HepG2 (cell line): ENCODE data around the gene ATP5F1E. TPM values are rescaled to one million over a fixed set of nuclear protein-coding genes. Genes with fewer than 3 reads are reported as not detected.
A peak's percentile ranks its signal among the peaks of the same experiment; 100 is the strongest.

Source experiments
- ATAC-seq: fragments of 200-7000 bp; cut with Tn5 transposase; 3 replicates; pipeline ENCODE4 v1.9.1; 2020; ENCODE audit warnings: mild to moderate bottlenecking, moderate library complexity
- BruUV-seq: library from RNA; stranded (reverse); fragments of 400-500 nt; replicated peaks from 2 replicates; lab custom pipeline; 2021; lab: Mats Ljungman, UMichigan
- CTCF ChIA-PET: fragments of 300-600 bp; formaldehyde crosslinking; extraction: SDS; loops from one replicate; lab custom pipeline; 2021; ENCODE audit warnings: low total read pairs, inconsistent platforms, low intra/inter-chr PET ratio; lab: Yijun Ruan, JAX
- POLR2A ChIA-PET: fragments of 350-600 bp; sonication (Branson Sonifier 250); formaldehyde crosslinking; loops from one replicate; lab custom pipeline; 2020; ENCODE audit warnings: antibody characterized with exemption, inconsistent platforms; lab: Yijun Ruan, JAX
- DNase-seq: peaks from one replicate; pipeline ENCODE4 v3.0.0-alpha.2; 2015; ENCODE audit warnings: low spot score
- FAIRE-seq: peaks from 3 replicates; lab custom pipeline; 2011; peaks lifted over from hg19 to GRCh38; lab: Jason Lieb, UNC
- H2AFZ ChIP-seq: one replicate; pipeline ENCODE4 v1.6.1; 2011; ENCODE audit warnings: low read length, inconsistent platforms
- H3K27ac ChIP-seq: fragments of 300-600 bp; 3 replicates; pipeline ENCODE4 v1.8.0; 2011; ENCODE audit warnings: mixed run types, mild to moderate bottlenecking, mixed read lengths, low read length, inconsistent platforms; ENCODE audit not compliant: insufficient read depth; ENCODE audit errors: extremely low read length
- H3K27me3 ChIP-seq, 2 experiments: fragments of 200-600 bp in 1 of 2; 2 replicates in 1 of 2; 3 replicates in 1 of 2; pipeline versions ENCODE4 v1.6.0 to v1.8.0; 2011; ENCODE audit warnings: low read length in 2 of 2, mild to moderate bottlenecking in 2 of 2, moderate library complexity in 2 of 2, inconsistent platforms in 1 of 2; ENCODE audit not compliant: insufficient read depth in 2 of 2, control insufficient read depth in 1 of 2
- H3K36me3 ChIP-seq, 2 experiments: fragments of 200-600 bp in 1 of 2; replicated peaks in 1 of 2; 2 replicates in 1 of 2; 3 replicates in 1 of 2; pipeline versions ENCODE4 v1.5.1 to v1.8.0; 2011; ENCODE audit warnings: low read length in 2 of 2, inconsistent platforms in 1 of 2; ENCODE audit not compliant: insufficient read depth in 2 of 2, control insufficient read depth in 1 of 2
- H3K4me1 ChIP-seq: 2 replicates; pipeline ENCODE4 v1.5.1; 2012; ENCODE audit warnings: low read length, inconsistent platforms; ENCODE audit not compliant: insufficient read depth
- H3K4me2 ChIP-seq: 2 replicates; pipeline ENCODE4 v1.6.0; 2011; ENCODE audit warnings: low read depth, low read length, inconsistent platforms
- H3K4me3 ChIP-seq, 3 experiments: fragments of 200-600 bp in 1 of 3; sonication (generic), shearing (Covaris generic) in 1 of 3; replicated peaks in 1 of 3; 2 replicates each; pipeline ENCODE4 v1.5.1; 2011 to 2016; ENCODE audit warnings: low read length in 3 of 3, inconsistent platforms in 2 of 3, low read depth in 2 of 3, mild to moderate bottlenecking in 2 of 3, control low read depth in 1 of 3, mixed read lengths in 1 of 3; ENCODE audit not compliant: insufficient read depth in 1 of 3
- H3K79me2 ChIP-seq: one replicate; pipeline ENCODE4 v1.6.1; 2011; ENCODE audit warnings: low read length, inconsistent platforms; ENCODE audit not compliant: insufficient read depth
- H3K9ac ChIP-seq: 2 replicates; pipeline ENCODE4 v1.6.0; 2011; ENCODE audit warnings: mild to moderate bottlenecking, low read depth, low read length, inconsistent platforms; ENCODE audit not compliant: insufficient read depth
- H3K9me3 ChIP-seq: 2 replicates; pipeline ENCODE4 v1.5.1; 2012; ENCODE audit warnings: mild to moderate bottlenecking, low read length
- H4K20me1 ChIP-seq: 2 replicates; pipeline ENCODE4 v1.6.0; 2011; ENCODE audit warnings: inconsistent platforms, mild to moderate bottlenecking, low read length, moderate library complexity; ENCODE audit not compliant: insufficient read depth
- ARHGAP35 ChIP-seq: sonication (generic); formaldehyde crosslinking; IDR thresholded peaks from 2 replicates; pipeline ENCODE4 v1.9.0; 2022; ENCODE audit warnings: mild to moderate bottlenecking, inconsistent platforms, moderate library complexity, missing genetic modification reagents, borderline replicate concordance
- ARID5B ChIP-seq: IDR thresholded peaks from 2 replicates; pipeline ENCODE4 v1.4.0; 2020; ENCODE audit warnings: mild to moderate bottlenecking, missing genetic modification reagents
- JARID2 ChIP-seq: sonication (generic); formaldehyde crosslinking; IDR thresholded peaks from 2 replicates; pipeline ENCODE4 v1.8.1; 2023; ENCODE audit warnings: missing genetic modification reagents, inconsistent platforms; ENCODE audit not compliant: insufficient replicate concordance
- KLF13 ChIP-seq: sonication (generic); formaldehyde crosslinking; IDR thresholded peaks from 2 replicates; pipeline ENCODE4 v1.4.0; 2020; ENCODE audit warnings: mild to moderate bottlenecking, missing genetic modification reagents
- KLF15 ChIP-seq: sonication (generic); formaldehyde crosslinking; IDR thresholded peaks from 2 replicates; pipeline ENCODE4 v1.8.1; 2023; ENCODE audit warnings: borderline replicate concordance, mild to moderate bottlenecking, inconsistent platforms, missing genetic modification reagents, mixed read lengths
- MAX ChIP-seq: IDR thresholded peaks from 2 replicates; pipeline ENCODE4 v1.6.1; 2012; ENCODE audit warnings: inconsistent platforms
- MXI1 ChIP-seq: IDR thresholded peaks from 3 replicates; pipeline ENCODE4 v1.6.1; 2012; ENCODE audit warnings: low read depth, low read length, inconsistent platforms, borderline replicate concordance
- NFKBIZ ChIP-seq: IDR thresholded peaks from 2 replicates; pipeline ENCODE4 v1.6.1; 2018; ENCODE audit warnings: missing genetic modification reagents, missing compliant biosample characterization
- TFE3 ChIP-seq: IDR thresholded peaks from 2 replicates; pipeline ENCODE4 v1.6.1; 2016
- ZBED4 ChIP-seq: sonication (generic); formaldehyde crosslinking; IDR thresholded peaks from 2 replicates; pipeline ENCODE4 v1.4.0; 2020; ENCODE audit warnings: missing genetic modification reagents, borderline replicate concordance
- ZNF614 ChIP-seq: IDR thresholded peaks from 2 replicates; pipeline ENCODE4 v1.6.1; 2018; ENCODE audit warnings: missing biosample characterization, missing genetic modification reagents, inconsistent platforms, borderline replicate concordance
- ZNF83 ChIP-seq: sonication (generic); formaldehyde crosslinking; IDR thresholded peaks from 2 replicates; pipeline ENCODE4 v1.4.0; 2020; ENCODE audit warnings: missing genetic modification reagents, mild to moderate bottlenecking, borderline replicate concordance
- WGBS: methylation state at CpG from one replicate; pipeline ENCODE4 v1.1.6; 2017; ENCODE audit warnings: low lambda C conversion rate; 5-methylcytosine and 5-hydroxymethylcytosine counted together
- in situ Hi-C: cut with HindIII; loops from 2 replicates; pipeline ENCODE4 v1.10.0; 2017; ENCODE audit warnings: low pct_unique_long_range_greater_than_20kb; ENCODE audit not compliant: extremely low pct_ligation_motif_present
- intact Hi-C: fragments of 100-400 bp; cut with micrococcal nuclease; formaldehyde crosslinking; loops from one replicate; pipeline ENCODE4 v1.10.0; 2022; ENCODE audit not compliant: unreplicated experiment
- polyA plus RNA-seq, 8 experiments: library from polyadenylated mRNA; depleted of rRNA in 3 of 8; stranded (reverse) in 7 of 8; unstranded in 1 of 8; fragments of >200 nt; fragmentation: Illumina TruSeq in 4 of 8; extraction: Trizol in 4 of 8; gene quantifications; 2 replicates each; pipeline versions ENCODE4 v1.2.1 to v1.2.3, GENCODE V29; 2011 to 2016; ENCODE audit warnings: low read depth in 4 of 8, missing spikeins in 1 of 8, mixed read lengths in 1 of 8; ENCODE audit not compliant: insufficient read depth in 1 of 8
- total RNA-seq, 5 experiments: library from RNA; depleted of rRNA; stranded (reverse); fragments of >200 nt; fragmentation: Illumina TruSeq; extraction: Trizol; gene quantifications; 2 replicates each; pipeline ENCODE4 v1.2.3, GENCODE V29; 2016; ENCODE audit warnings: low read depth in 1 of 5

Gene ATP5F1E
- total and polyA plus RNA-seq, 2 of the 13 experiments (the other 11 are each of a cell fraction or from before 2014, with no cell fraction given), result 121 to 134 TPM

GRCh38 chr20:59010995-59011873 is 20.9 kb downstream of the ATP5F1E start:
- H3K4me2 ChIP-seq, result peak overlapping the region; percentile 33
- H3K4me1 ChIP-seq, result peaks cover 93% of the 10 kb centered on the region
- H2AFZ ChIP-seq, result no peak overlapping the region
- no peak overlapping the region for H3K4me3 ChIP-seq
- CTCF ChIA-PET, result no interaction called here
- no peaks in the 10 kb centered on the region for H3K9me3 ChIP-seq
- no peaks in the 10 kb centered on the region for H3K36me3 ChIP-seq
- in situ Hi-C loops (no loop called here), intact Hi-C loops (no loop called here)
- peak overlapping the region; percentile 12 for H3K27ac ChIP-seq
- no peaks in the 10 kb centered on the region for H3K27me3 ChIP-seq
- POLR2A ChIA-PET, result interaction anchor here (0.9 to 3.9 kb wide), 3 partner anchors 13 to 21 kb away, joined by 3 to 19 read pairs (median 6); partner anchors contain the start of gene ATP5F1E
- no TSS peak for BruUV-seq
- ATAC-seq, result peak; percentile 1; the same call in 1 of the 3 replicates
- peaks cover 12% of the 10 kb centered on the region for H3K79me2 ChIP-seq
- peak; percentile 78 for DNase-seq
- no peak for FAIRE-seq
- H3K9ac ChIP-seq, result no peak overlapping the region
- no peaks in the 10 kb centered on the region for H4K20me1 ChIP-seq
- WGBS, result 72% methylated on average over 17 of the region's 17 CpGs
- TF ChIP-seq ZNF614 (peak; percentile 22; the same call in 1 of the 2 replicates), NFKBIZ (CRISPR knock-in tag) (no peak), ARID5B (peak; percentile 75; the same call in 1 of the 2 replicates), MXI1 (no peak), JARID2 (CRISPR knock-in tag) (no peak), KLF15 (no peak), ZBED4 (CRISPR knock-in tag) (peak; percentile 20; the same call in 1 of the 2 replicates), KLF13 (no peak), MAX (peak; percentile 10; the same call in 1 of the 2 replicates), ARHGAP35 (CRISPR knock-in tag) (peak; percentile 78; the same call in 1 of the 2 replicates), ZNF83 (CRISPR knock-in tag) (0 out of 2 replicates have a peak, but pooled peaks have one; percentile 59), TFE3 (CRISPR knock-in tag) (0 out of 2 replicates have a peak, but pooled peaks have one; percentile 29)
